ENCODE data around the gene NCR2. TPM values are rescaled to one million over a fixed set of nuclear protein-coding genes. Genes with fewer than 3 reads are reported as not detected.
A peak's percentile ranks its signal among the peaks of the same experiment; 100 is the strongest.

Gene NCR2
- total and polyA plus RNA-seq, 2 of the 13 experiments (the other 11 are each of a cell fraction or from before 2014, with no cell fraction given), result not detected

- TF ChIP-seq ZEB1 (IDR thresholded peaks at IDR 0.05; ENCODE audit: insufficient replicate concordance, low read depth), result no peak
- TF ChIP-seq ZNF276 (CRISPR knock-in tag; IDR thresholded peaks at IDR 0.05; ENCODE audit: low read depth), result peak; percentile 69; the same call in 1 of the 2 replicates
- no peak for TF ChIP-seq SIX1 (CRISPR knock-in tag; IDR thresholded peaks at IDR 0.05; ENCODE audit: borderline replicate concordance)
- TF ChIP-seq ARID3A (IDR thresholded peaks at IDR 0.05; ENCODE audit: low read depth, low read length), result peak; percentile 62; the same call in 1 of the 2 replicates
- TF ChIP-seq ATF4 (CRISPR knock-in tag; IDR thresholded peaks at IDR 0.05), result no peak
- no peak for TF ChIP-seq ZFP41 (CRISPR knock-in tag; IDR thresholded peaks at IDR 0.05; ENCODE audit: borderline replicate concordance)
- no peak for TF ChIP-seq RFX1 (IDR thresholded peaks at IDR 0.05)
- no peak for TF ChIP-seq ZNF44 (CRISPR knock-in tag; IDR thresholded peaks at IDR 0.05)
- TF ChIP-seq ZNF878 (CRISPR knock-in tag; IDR thresholded peaks at IDR 0.05), result no peak
- no peak; the same call in 1 of the 2 replicates for TF ChIP-seq ZNF280B (CRISPR knock-in tag; IDR thresholded peaks at IDR 0.05; ENCODE audit: borderline replicate concordance)
- TF ChIP-seq SP4 (CRISPR knock-in tag; IDR thresholded peaks at IDR 0.05), result 0 out of 2 replicates have a peak, but pooled peaks have one; percentile 42
- TF ChIP-seq ZNF503 (CRISPR knock-in tag; IDR thresholded peaks at IDR 0.05), result no peak
- TF ChIP-seq SRY (CRISPR knock-in tag; IDR thresholded peaks at IDR 0.05), result no peak
- no peak for TF ChIP-seq ZC3H4 (CRISPR knock-in tag; IDR thresholded peaks at IDR 0.05; ENCODE audit: borderline replicate concordance)
- no peak for TF ChIP-seq EP300 (IDR thresholded peaks at IDR 0.05; ENCODE audit: low read depth in 2 of 2, low read length in 2 of 2)
- TF ChIP-seq EP300 (CRISPR knock-in tag; IDR thresholded peaks at IDR 0.05; ENCODE audit: borderline replicate concordance), result no peak
- peak; percentile 78; the same call in 1 of the 2 replicates for TF ChIP-seq PITX1 (CRISPR knock-in tag; IDR thresholded peaks at IDR 0.05)
- no peak for TF ChIP-seq CSRNP2 (CRISPR knock-in tag; conservative IDR thresholded peaks at IDR 0.05; ENCODE audit: low read depth)
These were observed 16.5 kb upstream of the NCR2 start (continued) for GRCh38 chr6:41318654-41319565.

All from HepG2 (cell line).